Measurements from ENCODE around the gene MYCBPAP. TPM values are rescaled to one million over a fixed set of nuclear protein-coding genes. Genes with fewer than 3 reads are reported as not detected.

MYCBPAP gene
- total RNA-seq, 4 donors from 2014 or later = 0.38 TPM; not detected in 3

DNA sequence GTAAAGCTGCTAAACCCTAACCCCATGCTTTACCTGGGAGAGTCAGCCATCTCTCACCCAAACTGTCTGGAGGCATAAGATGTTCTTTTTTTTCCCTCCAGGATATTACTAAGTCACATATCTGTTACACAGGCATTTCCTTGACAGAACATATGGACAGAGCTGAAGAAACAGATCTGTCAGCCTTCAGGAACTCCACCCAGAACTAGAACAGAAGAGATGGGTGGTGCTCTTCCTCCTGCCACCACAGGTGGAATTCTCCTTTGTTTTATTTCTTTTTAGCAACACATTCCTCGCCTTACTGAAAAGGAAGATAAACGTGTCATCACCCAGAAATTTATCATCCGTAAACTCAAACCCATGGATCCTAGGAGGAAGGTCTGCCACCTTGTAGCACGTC lies 8.8 kb downstream of the MYCBPAP start:
- Histone ChIP-seq H3K4me1 (peaks cover 6 to 35% (median 8%) of the 10 kb centered on the region in 3 donors), H3K4me3 (no peak overlapping the region), H3K36me3 (no peaks in the 10 kb centered on the region), H3K27ac (no peak overlapping the region), H3K27me3 (no peaks in the 10 kb centered on the region), H3K9me3 (no peaks in the 10 kb centered on the region)
- TF ChIP-seq POLR2A (IDR thresholded peaks at IDR 0.05) = no peak
- TF ChIP-seq, protein P1, sequence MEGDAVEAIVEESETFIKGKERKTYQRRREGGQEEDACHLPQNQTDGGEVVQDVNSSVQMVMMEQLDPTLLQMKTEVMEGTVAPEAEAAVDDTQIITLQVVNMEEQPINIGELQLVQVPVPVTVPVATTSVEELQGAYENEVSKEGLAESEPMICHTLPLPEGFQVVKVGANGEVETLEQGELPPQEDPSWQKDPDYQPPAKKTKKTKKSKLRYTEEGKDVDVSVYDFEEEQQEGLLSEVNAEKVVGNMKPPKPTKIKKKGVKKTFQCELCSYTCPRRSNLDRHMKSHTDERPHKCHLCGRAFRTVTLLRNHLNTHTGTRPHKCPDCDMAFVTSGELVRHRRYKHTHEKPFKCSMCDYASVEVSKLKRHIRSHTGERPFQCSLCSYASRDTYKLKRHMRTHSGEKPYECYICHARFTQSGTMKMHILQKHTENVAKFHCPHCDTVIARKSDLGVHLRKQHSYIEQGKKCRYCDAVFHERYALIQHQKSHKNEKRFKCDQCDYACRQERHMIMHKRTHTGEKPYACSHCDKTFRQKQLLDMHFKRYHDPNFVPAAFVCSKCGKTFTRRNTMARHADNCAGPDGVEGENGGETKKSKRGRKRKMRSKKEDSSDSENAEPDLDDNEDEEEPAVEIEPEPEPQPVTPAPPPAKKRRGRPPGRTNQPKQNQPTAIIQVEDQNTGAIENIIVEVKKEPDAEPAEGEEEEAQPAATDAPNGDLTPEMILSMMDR (IDR thresholded peaks at IDR 0.05) = no peak
- intact Hi-C loops (cut with DNase I) = no loop called here
- no peak for DNase-seq
- 60 to 70% methylated on average over 4 of the region's 4 CpGs for WGBS, 2 donors

DNA sequence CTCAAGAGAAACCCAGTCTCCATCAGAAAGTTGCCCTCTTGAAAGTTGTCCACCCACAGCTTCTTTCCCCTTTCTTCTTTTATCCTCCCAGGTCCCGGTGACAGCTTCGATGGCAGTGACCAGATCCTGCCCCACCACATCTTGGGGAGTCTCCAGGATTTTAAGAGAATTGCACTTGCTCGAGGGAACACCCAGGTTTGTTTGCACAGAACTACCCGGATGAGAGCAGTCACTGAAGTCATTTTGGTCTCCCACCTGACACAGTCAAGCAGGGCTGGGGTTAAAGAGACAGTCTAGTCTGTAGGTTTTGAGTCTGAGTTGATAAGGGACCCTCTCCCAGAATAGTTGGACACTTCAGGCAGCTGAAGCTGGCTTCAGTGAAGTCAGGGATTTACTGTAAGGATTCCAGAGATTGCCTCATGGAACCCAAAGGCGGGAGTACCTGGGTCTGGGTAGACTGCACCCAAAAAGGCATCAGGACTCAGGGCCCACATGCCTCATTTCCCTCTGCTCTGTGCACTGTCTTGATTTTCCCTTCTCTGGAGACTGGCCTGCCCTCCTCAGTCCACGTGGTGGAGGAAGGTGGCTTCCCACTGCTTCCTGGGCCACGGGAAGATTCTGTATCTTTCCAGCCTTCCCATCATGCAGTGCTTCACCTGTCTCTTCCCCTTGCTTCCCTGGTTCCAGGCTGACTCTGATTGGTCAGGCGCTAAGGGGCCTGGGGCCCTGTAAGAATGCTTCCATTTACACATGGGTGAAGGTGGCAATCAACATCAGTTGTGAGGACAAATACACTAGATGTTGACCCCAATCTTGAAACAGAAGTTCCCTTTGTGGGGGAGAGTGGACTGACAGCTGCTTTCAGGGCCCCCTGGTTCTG lies 9.5 kb downstream of the MYCBPAP start:
- Histone ChIP-seq H3K27ac (no peak overlapping the region), H3K36me3 (no peaks in the 10 kb centered on the region), H3K9me3 (no peaks in the 10 kb centered on the region), H3K4me1 (peaks cover 6 to 38% (median 8%) of the 10 kb centered on the region in 3 donors), H3K27me3 (no peaks in the 10 kb centered on the region), H3K4me3 (no peak overlapping the region)
- no peak for DNase-seq
- intact Hi-C loops (cut with DNase I) = no loop called here
- no peak for TF ChIP-seq POLR2A (IDR thresholded peaks at IDR 0.05)
- TF ChIP-seq, protein P1 (IDR thresholded peaks at IDR 0.05) = no peak
- WGBS, 2 donors = 76 to 85% methylated on average over 6 of the region's 8 CpGs

DNA sequence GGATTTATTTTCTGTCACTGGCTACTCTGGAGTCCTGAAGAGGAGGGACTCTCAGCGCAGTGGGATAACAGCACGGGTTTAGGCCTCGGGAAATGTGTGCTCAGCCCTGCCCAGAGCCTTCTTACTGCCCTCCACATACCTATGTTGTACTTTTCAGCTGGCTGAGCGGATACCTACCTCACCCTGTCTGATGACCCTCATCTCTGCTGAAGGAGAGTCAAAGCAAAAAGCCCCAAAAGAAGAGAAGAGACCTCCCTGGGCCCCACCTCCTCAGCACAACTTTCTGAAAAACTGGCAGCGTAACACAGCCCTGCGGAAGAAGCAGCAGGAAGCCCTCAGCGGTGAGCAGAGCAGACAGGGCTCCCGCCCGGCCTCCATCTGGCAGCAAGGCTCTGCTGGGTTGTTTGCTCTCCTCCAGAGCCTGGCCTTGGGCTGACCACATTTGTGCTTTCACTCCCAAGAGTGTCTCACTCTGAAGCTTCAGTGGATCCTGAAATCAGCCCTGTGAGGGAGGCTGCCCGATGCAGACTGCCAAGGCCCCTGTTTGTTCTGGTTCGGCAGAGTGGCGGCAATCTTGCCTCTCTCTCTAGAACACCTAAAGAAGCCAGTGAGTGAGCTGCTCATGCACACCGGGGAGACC lies 10.3 kb downstream of the MYCBPAP start:
- WGBS, 2 donors = 85 to 94% methylated on average over 6 to 9 of the region's 13 CpGs
- H3K9me3 ChIP-seq = no peaks in the 10 kb centered on the region
- intact Hi-C loops (cut with DNase I) = no loop called here
- no peak for TF ChIP-seq POLR2A (IDR thresholded peaks at IDR 0.05)
- TF ChIP-seq, protein P1 (IDR thresholded peaks at IDR 0.05) = no peak
- H3K4me1 ChIP-seq = peaks cover 6 to 46% (median 8%) of the 10 kb centered on the region in 3 donors
- H3K36me3 ChIP-seq = no peaks in the 10 kb centered on the region
- DNase-seq = no peak
- H3K27me3 ChIP-seq = no peaks in the 10 kb centered on the region
- no peak overlapping the region for H3K27ac ChIP-seq
- no peak overlapping the region for H3K4me3 ChIP-seq

DNA sequence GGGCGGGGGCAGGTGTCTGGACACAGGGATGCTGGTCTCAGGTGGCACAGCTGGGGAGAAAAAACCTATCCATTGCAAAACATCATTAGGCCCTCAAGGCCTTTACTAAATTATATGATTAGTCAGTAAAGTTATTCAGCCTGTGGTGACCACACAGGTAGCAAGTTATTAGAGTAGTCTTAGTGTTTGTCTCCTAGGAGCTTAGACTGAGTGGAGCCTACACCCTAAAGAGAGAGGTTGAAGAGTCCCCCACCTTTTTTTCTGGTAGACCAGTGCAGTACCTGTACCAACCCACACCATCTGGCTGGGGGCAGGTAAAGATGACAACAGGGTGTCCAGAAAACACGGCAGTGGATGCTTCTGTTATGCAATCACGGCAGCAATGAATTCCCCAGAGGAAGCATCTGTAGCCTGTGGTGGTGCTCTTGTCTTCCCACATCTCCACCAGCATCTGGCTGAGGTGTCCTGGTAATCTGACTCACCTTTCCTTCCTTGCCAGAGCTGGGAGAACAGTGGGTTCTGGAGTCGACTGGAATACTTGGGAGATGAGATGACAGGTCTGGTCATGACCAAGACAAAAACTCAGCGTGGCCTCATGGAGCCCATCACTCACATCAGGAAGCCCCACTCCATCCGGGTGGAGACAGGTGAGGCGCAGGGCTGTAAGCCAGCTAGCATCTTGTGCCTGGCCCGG lies 11.0 kb downstream of the MYCBPAP start:
- WGBS, 2 donors = 39 to 70% methylated on average over 2 to 5 of the region's 8 CpGs

More for the DNA sequence above, 11.0 kb downstream of the MYCBPAP start:
- H3K27ac ChIP-seq = no peak overlapping the region
- no peak for TF ChIP-seq POLR2A (IDR thresholded peaks at IDR 0.05)
- TF ChIP-seq, protein P1 (IDR thresholded peaks at IDR 0.05) = no peak
- no peaks in the 10 kb centered on the region for H3K36me3 ChIP-seq
- no peaks in the 10 kb centered on the region for H3K27me3 ChIP-seq
- H3K4me3 ChIP-seq = no peak overlapping the region
- H3K9me3 ChIP-seq = no peaks in the 10 kb centered on the region
- H3K4me1 ChIP-seq = peaks cover 6 to 48% (median 8%) of the 10 kb centered on the region in 3 donors
- intact Hi-C loops (cut with DNase I) = no loop called here
- no peak for DNase-seq
